ENCODE data around the gene BMP4.

Gene BMP4

GRCh38 chr14:53927171-53927570, 29.5 kb downstream of the BMP4 start:
- no peak overlapping the region for H3K27ac ChIP-seq
- no peaks in the 10 kb centered on the region for H3K9me3 ChIP-seq
- no peaks in the 10 kb centered on the region for H3K4me1 ChIP-seq (ENCODE audit: control insufficient read depth in 1 of 2, insufficient read depth in 1 of 2, low read depth in 1 of 2, low read length in 1 of 2)
- no peak overlapping the region for H3K4me3 ChIP-seq (ENCODE audit: low read depth in 1 of 2, low read length in 1 of 2)
- H3K36me3 ChIP-seq = no peaks in the 10 kb centered on the region
- TF ChIP-seq, protein P1, sequence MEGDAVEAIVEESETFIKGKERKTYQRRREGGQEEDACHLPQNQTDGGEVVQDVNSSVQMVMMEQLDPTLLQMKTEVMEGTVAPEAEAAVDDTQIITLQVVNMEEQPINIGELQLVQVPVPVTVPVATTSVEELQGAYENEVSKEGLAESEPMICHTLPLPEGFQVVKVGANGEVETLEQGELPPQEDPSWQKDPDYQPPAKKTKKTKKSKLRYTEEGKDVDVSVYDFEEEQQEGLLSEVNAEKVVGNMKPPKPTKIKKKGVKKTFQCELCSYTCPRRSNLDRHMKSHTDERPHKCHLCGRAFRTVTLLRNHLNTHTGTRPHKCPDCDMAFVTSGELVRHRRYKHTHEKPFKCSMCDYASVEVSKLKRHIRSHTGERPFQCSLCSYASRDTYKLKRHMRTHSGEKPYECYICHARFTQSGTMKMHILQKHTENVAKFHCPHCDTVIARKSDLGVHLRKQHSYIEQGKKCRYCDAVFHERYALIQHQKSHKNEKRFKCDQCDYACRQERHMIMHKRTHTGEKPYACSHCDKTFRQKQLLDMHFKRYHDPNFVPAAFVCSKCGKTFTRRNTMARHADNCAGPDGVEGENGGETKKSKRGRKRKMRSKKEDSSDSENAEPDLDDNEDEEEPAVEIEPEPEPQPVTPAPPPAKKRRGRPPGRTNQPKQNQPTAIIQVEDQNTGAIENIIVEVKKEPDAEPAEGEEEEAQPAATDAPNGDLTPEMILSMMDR (IDR thresholded peaks at IDR 0.05) = no peak
- no peaks in the 10 kb centered on the region for H3K27me3 ChIP-seq

DNA sequence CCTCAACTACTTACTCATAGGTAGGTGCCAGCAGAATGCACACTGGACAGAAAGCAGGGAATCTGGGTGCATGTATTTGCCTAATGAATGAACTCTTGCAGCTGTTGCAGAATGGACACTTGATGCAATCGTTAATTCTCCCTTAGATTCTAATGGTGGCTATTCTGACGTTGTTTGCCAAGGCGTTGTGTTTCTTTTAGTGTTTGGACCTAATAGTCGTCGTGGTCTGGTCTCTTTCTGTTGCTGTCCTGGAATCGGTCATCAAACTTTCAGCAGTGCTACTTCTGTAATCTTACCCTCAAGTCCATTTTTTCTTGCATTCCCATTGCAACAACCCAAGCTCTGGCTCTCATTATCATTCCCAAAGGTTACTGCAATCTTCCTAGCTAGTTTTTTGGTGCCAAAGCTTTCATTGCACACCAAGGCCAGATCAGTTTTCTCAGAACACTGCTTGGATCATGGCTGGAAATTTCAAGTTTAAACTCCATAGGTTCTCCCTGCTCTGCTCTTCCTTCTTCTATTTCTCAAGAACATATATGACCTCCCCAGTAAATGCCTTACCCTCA, 31.3 kb downstream of the BMP4 start:
- Histone ChIP-seq H3K9me3 (no peaks in the 10 kb centered on the region), H3K36me3 (no peaks in the 10 kb centered on the region), H3K27me3 (no peaks in the 10 kb centered on the region), H3K27ac (no peak overlapping the region), H3K4me3 (ENCODE audit: low read depth in 1 of 2, low read length in 1 of 2) (no peak overlapping the region), H3K4me1 (ENCODE audit: control insufficient read depth in 1 of 2, insufficient read depth in 1 of 2, low read depth in 1 of 2, low read length in 1 of 2) (no peaks in the 10 kb centered on the region)
- TF ChIP-seq, protein P1 (IDR thresholded peaks at IDR 0.05) = no peak

GRCh38 chr14:53924753-53925152, 31.9 kb downstream of the BMP4 start:
- Histone ChIP-seq H3K27ac (no peak overlapping the region), H3K4me1 (ENCODE audit: control insufficient read depth in 1 of 2, insufficient read depth in 1 of 2, low read depth in 1 of 2, low read length in 1 of 2) (no peaks in the 10 kb centered on the region), H3K27me3 (no peaks in the 10 kb centered on the region), H3K36me3 (no peaks in the 10 kb centered on the region), H3K4me3 (ENCODE audit: low read depth in 1 of 2, low read length in 1 of 2) (no peak overlapping the region), H3K9me3 (no peaks in the 10 kb centered on the region)
- TF ChIP-seq, protein P1 (IDR thresholded peaks at IDR 0.05) = no peak

GRCh38 chr14:53921027-53921426, 35.6 kb downstream of the BMP4 start:
- no peaks in the 10 kb centered on the region for H3K9me3 ChIP-seq
- H3K4me3 ChIP-seq (ENCODE audit: low read depth in 1 of 2, low read length in 1 of 2) = no peak overlapping the region
- no peak overlapping the region for H3K27ac ChIP-seq
- TF ChIP-seq, protein P1 (IDR thresholded peaks at IDR 0.05) = no peak
- no peaks in the 10 kb centered on the region for H3K36me3 ChIP-seq
- H3K4me1 ChIP-seq (ENCODE audit: control insufficient read depth in 1 of 2, insufficient read depth in 1 of 2, low read depth in 1 of 2, low read length in 1 of 2) = no peaks in the 10 kb centered on the region
- no peaks in the 10 kb centered on the region for H3K27me3 ChIP-seq

DNA sequence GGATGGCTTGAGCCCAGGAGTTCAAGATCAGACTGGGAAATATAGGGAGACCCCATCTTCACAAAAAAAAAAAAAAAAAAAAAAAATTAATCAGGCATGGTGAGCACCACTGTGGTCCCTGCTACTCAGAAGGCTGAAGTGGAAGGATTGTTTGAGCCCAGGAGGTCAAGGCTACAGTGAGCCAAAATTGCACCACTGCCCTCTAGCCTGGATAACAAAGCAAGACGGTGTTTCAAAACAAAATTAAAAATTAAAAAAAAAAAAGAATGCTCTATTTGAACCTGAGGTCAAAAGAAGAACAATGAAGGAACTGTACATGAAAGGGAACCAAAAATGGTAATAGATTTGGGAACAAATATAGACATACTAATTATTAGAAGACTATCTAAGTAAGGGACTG, 40.4 kb downstream of the BMP4 start:
- Histone ChIP-seq H3K27me3 (no peaks in the 10 kb centered on the region), H3K9me3 (no peaks in the 10 kb centered on the region), H3K36me3 (no peaks in the 10 kb centered on the region), H3K4me1 (ENCODE audit: control insufficient read depth in 1 of 2, insufficient read depth in 1 of 2, low read depth in 1 of 2, low read length in 1 of 2) (no peaks in the 10 kb centered on the region), H3K4me3 (ENCODE audit: low read depth in 1 of 2, low read length in 1 of 2) (no peak overlapping the region), H3K27ac (no peak overlapping the region)
- TF ChIP-seq, protein P1 (IDR thresholded peaks at IDR 0.05) = no peak

Measured in neutrophil (primary cell).